Ovary (tissue), 9 donors: Measurements from ENCODE around the gene LITAF. TPM values are rescaled to one million over a fixed set of nuclear protein-coding genes. Genes with fewer than 3 reads are reported as not detected.

Experiments
- DNase-seq, 5 donors: peaks; one replicate each; pipeline ENCODE4 v3.0.0-alpha.2; 2019 to 2020
- H3K27ac ChIP-seq, 2 donors: fragments of 200-600 bp; one replicate each; pipeline versions ENCODE4 v1.5.1 to v1.8.0; 2019 to 2022
- H3K27me3 ChIP-seq: fragments of 200-600 bp; one replicate; pipeline ENCODE4 v1.8.0; 2022
- H3K36me3 ChIP-seq: fragments of 200-600 bp; sonication (generic); one replicate; pipeline ENCODE4 v1.5.1; 2019
- H3K4me1 ChIP-seq: one replicate; pipeline ENCODE4 v1.8.1; 2013; ENCODE audit warnings: mild to moderate bottlenecking, moderate library complexity; ENCODE audit not compliant: insufficient read depth
- H3K4me3 ChIP-seq: fragments of 200-600 bp; sonication (generic); one replicate; pipeline ENCODE4 v1.5.1; 2017
- H3K9me3 ChIP-seq, 2 donors: fragments of 200-600 bp in 1 of 2; sonication (generic) in 1 of 2; one replicate each; pipeline versions ENCODE4 v1.5.1 to v1.8.1; 2013 to 2019; ENCODE audit warnings: mild to moderate bottlenecking in 1 of 2, moderate library complexity in 1 of 2
- CTCF ChIP-seq, 3 donors: fragments of 450-650 bp in 2 of 3; fragments of 200-600 bp in 1 of 3; IDR thresholded peaks; one replicate each; pipeline versions ENCODE4 v1.5.1 to v1.8.0; 2016 to 2022; ENCODE audit warnings: antibody characterized with exemption in 3 of 3, mild to moderate bottlenecking in 1 of 3
- EP300 ChIP-seq: sonication (generic); formaldehyde crosslinking; IDR thresholded peaks from one replicate; pipeline ENCODE4 v1.6.1; 2017; ENCODE audit warnings: antibody characterized with exemption
- POLR2A ChIP-seq: fragments of 450-650 bp; IDR thresholded peaks from one replicate; pipeline ENCODE4 v1.6.1; 2017; ENCODE audit warnings: antibody characterized with exemption, mild to moderate bottlenecking, moderate library complexity
- WGBS, 3 donors: extraction: QIAGEN DNeasy Blood & Tissue Kit in 1 of 3; methylation state at CpG; one replicate each; pipeline versions ENCODE4 v1.1.5 to v1.1.7; 2013 to 2017; 5-methylcytosine and 5-hydroxymethylcytosine counted together
- intact Hi-C, 4 donors: fragments of 100-400 bp; cut with DNase I; formaldehyde crosslinking; loops; one replicate each; pipeline versions ENCODE4 v1.11.0 to v1.15.1; 2022 to 2023
- polyA plus RNA-seq, 2 donors: library from polyadenylated mRNA; stranded (reverse); fragments of 200-250 nt in 1 of 2; fragments of 350-450 nt in 1 of 2; fragmentation: Illumina TruSeq in 1 of 2; extraction: RNeasy Lipid Tissue Mini Kit (QIAGEN cat#74804) in 1 of 2; gene quantifications; one replicate each; pipeline ENCODE4 v1.2.3, GENCODE V29; 2013 to 2014
- total RNA-seq, 7 donors: library from RNA; depleted of rRNA in 2 of 7; stranded (reverse); fragments of >200 nt in 2 of 7; fragmentation: NEBNext Ultra II Directional in 3 of 7; extraction: Animal tissue kit (Norgen Biotek cat#: 25700) in 3 of 7; gene quantifications; one replicate each; pipeline versions ENCODE4 v1.1.0 to v1.2.4, GENCODE V29; 2016 to 2023
- donor health status: DM: no; HTN: no; CAD: no; lungs with moderate emphysema.
- donor health status: DM: no; HTN: no; CAD: no.
- donor health status: Bipolar disorder and iron deficiency.
- donor health status: DM: yes; HTN: yes; CAD: no.
- donor health status: DM: no; HTN: no; CAD: no.
- donor health status: DM: yes; HTN: yes; CAD: no.

LITAF gene
- total and polyA plus RNA-seq, 9 donors = 39.7 to 169 (median 105) TPM

GRCh38 chr16:11551842-11552241 lies 34.9 kb downstream of the LITAF start:
- no peak for DNase-seq
- H3K36me3 ChIP-seq = no peaks in the 10 kb centered on the region
- WGBS, 3 donors = 46 to 67% (median 62%) methylated on average over 3 of the region's 3 CpGs
- no peak for TF ChIP-seq POLR2A
- intact Hi-C loops = no loop called here
- H3K27me3 ChIP-seq = no peaks in the 10 kb centered on the region
- peaks cover 0 to 9% of the 10 kb centered on the region in 2 donors for H3K9me3 ChIP-seq
- H3K4me3 ChIP-seq = no peak overlapping the region
- H3K4me1 ChIP-seq = peaks cover under 1% of the 10 kb centered on the region
- no peak overlapping the region for H3K27ac ChIP-seq

GRCh38 chr16:11550791-11551498 lies 35.8 kb downstream of the LITAF start:
- 89 to 93% (median 92%) methylated on average over 13 of the region's 13 CpGs for whole genome bisulfite sequencing, 3 donors

GRCh38 chr16:11547118-11547916 lies 39.4 kb downstream of the LITAF start:
- intact Hi-C loops = no loop called here
- WGBS, 3 donors = 92 to 93% (median 93%) methylated on average over 13 of the region's 13 CpGs
- no peaks in the 10 kb centered on the region for H3K9me3 ChIP-seq
- DNase-seq = no peak
- peaks cover 4% of the 10 kb centered on the region for H3K4me1 ChIP-seq
- peak overlapping the region in 1 of 2 donors; percentile 50 for H3K27ac ChIP-seq
- H3K36me3 ChIP-seq = no peaks in the 10 kb centered on the region
- H3K4me3 ChIP-seq = no peak overlapping the region
- TF ChIP-seq EP300 (no peak), POLR2A (no peak), CTCF (IDR thresholded peaks at IDR 0.05) (no peak)
- H3K27me3 ChIP-seq = no peaks in the 10 kb centered on the region

More at GRCh38 chr16:11550791-11551498, 35.8 kb downstream of the LITAF start:
- intact Hi-C loops = no loop called here
- peaks cover 2% of the 10 kb centered on the region for H3K4me1 ChIP-seq
- H3K4me3 ChIP-seq = no peak overlapping the region
- peaks cover 0 to 3% of the 10 kb centered on the region in 2 donors for H3K9me3 ChIP-seq
- no peak for TF ChIP-seq POLR2A
- TF ChIP-seq EP300 = no peak
- no peak for TF ChIP-seq CTCF (IDR thresholded peaks at IDR 0.05)
- H3K27ac ChIP-seq = no peak overlapping the region
- H3K36me3 ChIP-seq = no peaks in the 10 kb centered on the region
- no peaks in the 10 kb centered on the region for H3K27me3 ChIP-seq
- no peak for DNase-seq

GRCh38 chr16:11546608-11547061 lies 40.1 kb downstream of the LITAF start:
- Histone ChIP-seq H3K4me3 (no peak overlapping the region), H3K27me3 (no peaks in the 10 kb centered on the region), H3K4me1 (peaks cover 4% of the 10 kb centered on the region), H3K9me3 (no peaks in the 10 kb centered on the region), H3K27ac (peak overlapping the region in 1 of 2 donors; percentile 50), H3K36me3 (no peaks in the 10 kb centered on the region)
- 12 to 23% (median 12%) methylated on average over 5 of the region's 5 CpGs for WGBS, 3 donors
- DNase-seq = no peak
- intact Hi-C loops = no loop called here
- TF ChIP-seq CTCF (IDR thresholded peaks at IDR 0.05) (no peak), POLR2A (no peak), EP300 (no peak)
